PFSK-1 (cell line): ENCODE results near the gene KRTAP12-3.

Source experiments
- FOXP2 ChIP-seq: optimal IDR thresholded peaks from 2 replicates; pipeline ENCODE3; 2011; ENCODE audit warnings: borderline replicate concordance, control low read depth, inconsistent platforms; ENCODE audit not compliant: insufficient read depth; ENCODE audit errors: extremely low read length, extremely low read depth
- POLR2AphosphoS5 ChIP-seq: IDR thresholded peaks from 2 replicates; pipeline ENCODE4 v1.6.1; 2012; ENCODE audit warnings: low read depth, mild to moderate bottlenecking, control low read depth, low read length, moderate library complexity
- REST ChIP-seq, 2 experiments: IDR thresholded peaks; 2 replicates each; pipeline versions ENCODE4 v1.6.1 to v1.8.0; 2011 to 2012; ENCODE audit warnings: low read depth in 2 of 2, low read length in 2 of 2, control low read depth in 1 of 2, inconsistent platforms in 1 of 2, mild to moderate bottlenecking in 1 of 2, moderate library complexity in 1 of 2; ENCODE audit not compliant: insufficient read depth in 1 of 2
- SIN3A ChIP-seq: IDR thresholded peaks from 2 replicates; pipeline ENCODE4 v1.6.1; 2012; ENCODE audit warnings: mild to moderate bottlenecking, low read length, moderate library complexity, borderline replicate concordance; ENCODE audit not compliant: insufficient read depth
- TAF1 ChIP-seq: IDR thresholded peaks from 2 replicates; pipeline ENCODE4 v1.6.1; 2012; ENCODE audit warnings: low read length, control low read depth, borderline replicate concordance; ENCODE audit not compliant: insufficient read depth

KRTAP12-3 gene

GRCh38 chr21:44658541-44658910 lies 794 bp downstream of the KRTAP12-3 start:
- TF ChIP-seq SIN3A: no peak
- TF ChIP-seq REST (IDR thresholded peaks at IDR 0.05; ENCODE audit: insufficient read depth in 1 of 2, low read depth in 2 of 2, low read length in 2 of 2): no peak
- no peak for TF ChIP-seq TAF1
- no peak for TF ChIP-seq FOXP2
- no peak for TF ChIP-seq POLR2AphosphoS5

DNA sequence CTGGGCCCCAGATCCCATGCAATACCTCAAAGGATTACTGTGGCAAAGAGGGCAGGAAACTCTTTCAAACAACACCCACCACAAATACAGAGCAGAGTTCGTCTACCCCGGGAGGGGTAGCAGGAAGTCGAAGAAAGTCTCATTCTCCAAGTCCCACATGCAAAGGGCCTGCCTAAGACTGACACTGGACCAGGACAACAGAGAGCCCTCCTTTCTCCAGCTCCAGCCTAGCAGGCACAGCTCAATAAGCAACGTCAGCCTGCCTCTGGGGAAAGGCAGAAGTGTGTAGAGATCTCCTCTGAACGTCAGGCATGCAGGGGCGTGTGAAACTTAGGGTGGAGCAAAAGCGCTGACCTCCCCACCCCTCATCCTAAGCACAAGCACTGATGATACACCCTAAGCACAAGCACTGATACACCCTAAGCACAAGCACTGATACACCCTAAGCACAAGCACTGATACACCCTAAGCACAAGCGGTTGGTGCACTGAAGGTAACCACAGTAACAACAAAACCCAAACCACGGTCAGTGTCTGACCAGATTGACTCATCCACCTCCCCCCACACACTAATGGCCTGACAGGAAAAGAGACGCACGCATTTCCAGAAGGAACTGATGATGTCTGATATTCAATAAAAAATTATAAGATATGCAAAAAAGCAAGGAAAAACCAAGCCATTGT lies 1.3 kb downstream of the KRTAP12-3 start:
- TF ChIP-seq SIN3A (no peak), POLR2AphosphoS5 (no peak), FOXP2 (no peak), REST (IDR thresholded peaks at IDR 0.05; ENCODE audit: insufficient read depth in 1 of 2, low read depth in 2 of 2, low read length in 2 of 2) (no peak), TAF1 (no peak)

DNA sequence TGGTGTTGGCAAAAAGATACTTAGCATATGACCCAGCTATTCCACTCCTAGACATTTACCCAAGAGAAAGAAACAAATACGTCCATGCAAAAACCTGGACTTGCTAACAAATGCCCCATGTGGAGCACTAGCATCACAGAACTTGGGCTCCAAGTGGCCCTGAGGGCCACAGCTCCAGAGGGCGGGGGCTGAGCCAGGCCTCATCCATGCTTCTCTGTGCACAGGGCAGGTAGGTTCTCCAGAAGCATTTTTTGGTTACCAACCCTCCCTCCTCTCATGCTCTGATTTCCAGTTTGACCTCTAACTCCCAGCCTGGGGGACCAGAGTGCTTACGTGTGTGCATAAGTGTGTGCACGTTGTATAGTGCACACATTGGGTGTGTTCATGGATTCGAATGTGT lies 7.0 kb downstream of the KRTAP12-3 start:
- no peak for TF ChIP-seq POLR2AphosphoS5
- TF ChIP-seq TAF1: no peak
- TF ChIP-seq SIN3A: no peak

- TF ChIP-seq POLR2AphosphoS5: no peak
- no peak for TF ChIP-seq REST (IDR thresholded peaks at IDR 0.05; ENCODE audit: insufficient read depth in 1 of 2, low read depth in 2 of 2, low read length in 2 of 2)
- TF ChIP-seq SIN3A: no peak
- TF ChIP-seq TAF1: no peak
- no peak for TF ChIP-seq FOXP2
Observed at GRCh38 chr21:44666401-44667320, 8.9 kb downstream of the KRTAP12-3 start, which contains the start of gene KRTAP12-2. KRTAP12-2 (minus strand) TSS chr21:44666927; CDS start chr21:44666886, 41 bp downstream.

DNA sequence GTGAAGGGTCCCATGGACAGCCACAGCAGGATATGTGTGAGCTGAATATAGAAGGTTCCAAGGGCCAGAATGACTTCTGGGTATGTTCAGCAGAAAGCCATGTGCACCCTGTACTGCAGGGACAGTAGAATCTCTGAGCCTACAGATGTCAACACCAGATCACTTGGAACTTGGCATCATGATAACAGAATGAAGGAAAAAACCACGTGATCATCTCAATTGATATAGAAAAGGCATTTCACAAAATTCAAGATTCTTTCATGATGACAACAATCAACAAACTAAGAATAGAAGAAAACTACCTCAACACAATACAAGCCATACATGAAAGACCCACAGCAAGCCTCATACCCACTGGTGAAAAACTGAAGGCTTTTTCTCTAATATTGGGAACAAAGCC lies 9.9 kb downstream of the KRTAP12-3 start:
- no peak for TF ChIP-seq POLR2AphosphoS5
- TF ChIP-seq SIN3A: no peak
- no peak for TF ChIP-seq FOXP2
- no peak for TF ChIP-seq REST (IDR thresholded peaks at IDR 0.05; ENCODE audit: insufficient read depth in 1 of 2, low read depth in 2 of 2, low read length in 2 of 2)
- no peak for TF ChIP-seq TAF1
